ENCODE measurements around the gene UPK1A.

UPK1A gene

DNA sequence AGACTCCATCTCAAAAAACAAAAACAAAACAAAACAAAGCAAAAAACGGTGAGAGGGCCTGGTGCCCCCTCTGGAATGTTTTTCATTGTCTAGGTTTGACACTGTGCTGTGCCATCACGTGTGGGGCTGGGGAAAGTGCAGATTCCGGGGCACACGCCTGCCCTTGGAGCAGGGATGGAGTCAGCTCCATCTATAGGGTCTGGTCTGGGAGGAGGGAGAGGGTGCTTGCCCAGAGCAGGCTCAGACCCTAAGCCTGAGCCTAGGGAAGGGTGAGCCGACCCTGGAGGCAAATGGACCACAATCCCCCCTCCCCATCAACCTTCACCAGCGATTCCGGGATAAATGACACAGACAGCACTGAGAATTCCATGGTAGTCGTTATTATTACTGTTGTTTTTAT lies 27.1 kb downstream of the UPK1A start:
- no peak for DNase-seq (ENCODE audit: low spot score)

DNA sequence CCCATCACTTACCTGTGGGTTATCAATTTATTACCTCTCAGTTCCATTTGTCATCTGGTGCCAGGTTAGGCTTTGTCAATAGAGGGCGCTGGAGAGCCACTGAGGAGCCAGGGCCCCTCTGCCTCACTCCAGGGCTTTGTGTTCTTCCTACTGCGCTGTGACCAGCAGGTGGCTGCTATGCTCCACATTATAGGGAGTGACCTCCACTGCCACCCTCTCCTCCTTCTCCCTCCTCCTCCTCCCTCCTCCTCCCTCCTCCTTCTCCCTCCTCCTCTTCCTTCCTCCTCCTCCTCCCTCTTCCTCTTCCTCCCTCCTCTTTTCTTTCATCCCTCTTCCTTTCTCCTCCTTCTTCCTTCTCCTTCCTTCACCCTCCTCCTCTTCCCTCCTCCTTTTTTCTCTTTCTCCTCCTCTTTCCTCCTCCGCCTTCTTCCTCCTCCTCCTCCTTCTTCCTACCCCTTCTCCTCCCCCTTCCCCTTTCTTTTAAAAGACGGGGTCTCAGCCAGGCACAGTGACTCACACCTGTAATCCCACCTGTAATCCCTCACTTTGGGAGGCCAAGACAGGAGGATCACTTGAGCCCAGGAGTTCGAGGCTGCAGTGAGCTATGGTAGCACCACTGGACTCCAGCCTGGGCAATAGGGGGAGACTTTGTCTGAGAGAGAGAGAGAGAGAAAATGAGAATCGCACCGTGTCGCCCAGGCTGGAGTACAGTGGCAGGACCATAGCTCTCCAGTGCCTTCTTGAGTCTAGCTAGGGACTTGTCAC lies 27.7 kb downstream of the UPK1A start:
- DNase-seq (ENCODE audit: low spot score) = peak; percentile 91

DNA sequence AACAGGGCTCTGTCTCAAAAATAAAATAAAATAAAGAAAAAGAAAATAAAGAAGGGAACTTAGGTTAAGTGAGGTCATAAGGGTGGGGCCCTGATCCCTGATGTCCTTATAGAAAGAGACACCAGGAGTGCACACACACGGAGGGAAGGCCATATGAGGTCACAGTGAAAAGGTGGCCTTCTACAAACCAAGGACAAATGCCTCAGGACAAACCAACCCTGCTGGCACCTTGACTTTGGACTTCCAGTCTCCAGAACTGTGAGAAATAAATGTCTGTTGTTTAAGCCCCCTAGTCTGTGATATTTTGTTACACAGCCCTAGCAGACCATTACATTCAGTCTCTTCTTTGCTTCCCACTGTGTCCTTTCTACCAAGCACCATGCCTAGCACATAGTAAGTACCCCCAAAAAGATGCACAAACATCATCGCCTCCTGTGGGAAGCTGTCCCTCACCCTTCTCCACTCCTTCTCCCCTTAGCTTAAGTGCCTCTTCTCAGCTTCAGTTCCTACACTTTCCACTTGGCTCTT lies 29.6 kb downstream of the UPK1A start:
- no peak for DNase-seq (ENCODE audit: low spot score)

DNA sequence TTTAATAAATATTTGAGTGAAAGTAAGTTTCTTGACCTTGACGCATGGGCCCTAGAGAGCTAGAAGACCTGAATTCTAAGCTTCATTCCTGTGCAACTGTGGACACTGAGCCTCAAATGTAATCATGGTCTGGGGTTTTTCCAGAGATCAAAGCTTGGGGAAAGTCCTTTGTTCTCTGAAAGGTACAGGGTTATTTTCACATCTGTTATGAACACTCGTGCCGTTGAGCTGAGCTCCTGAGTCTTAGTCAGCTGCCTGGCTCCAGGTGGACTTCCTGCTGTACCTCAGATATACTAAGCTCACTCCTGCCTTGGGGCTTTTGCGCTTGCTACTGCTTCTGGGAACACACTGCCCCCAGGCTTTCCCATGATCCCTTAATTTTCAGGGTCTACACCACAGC lies 30.5 kb downstream of the UPK1A start:
- no peak for DNase-seq (ENCODE audit: low spot score)

DNA sequence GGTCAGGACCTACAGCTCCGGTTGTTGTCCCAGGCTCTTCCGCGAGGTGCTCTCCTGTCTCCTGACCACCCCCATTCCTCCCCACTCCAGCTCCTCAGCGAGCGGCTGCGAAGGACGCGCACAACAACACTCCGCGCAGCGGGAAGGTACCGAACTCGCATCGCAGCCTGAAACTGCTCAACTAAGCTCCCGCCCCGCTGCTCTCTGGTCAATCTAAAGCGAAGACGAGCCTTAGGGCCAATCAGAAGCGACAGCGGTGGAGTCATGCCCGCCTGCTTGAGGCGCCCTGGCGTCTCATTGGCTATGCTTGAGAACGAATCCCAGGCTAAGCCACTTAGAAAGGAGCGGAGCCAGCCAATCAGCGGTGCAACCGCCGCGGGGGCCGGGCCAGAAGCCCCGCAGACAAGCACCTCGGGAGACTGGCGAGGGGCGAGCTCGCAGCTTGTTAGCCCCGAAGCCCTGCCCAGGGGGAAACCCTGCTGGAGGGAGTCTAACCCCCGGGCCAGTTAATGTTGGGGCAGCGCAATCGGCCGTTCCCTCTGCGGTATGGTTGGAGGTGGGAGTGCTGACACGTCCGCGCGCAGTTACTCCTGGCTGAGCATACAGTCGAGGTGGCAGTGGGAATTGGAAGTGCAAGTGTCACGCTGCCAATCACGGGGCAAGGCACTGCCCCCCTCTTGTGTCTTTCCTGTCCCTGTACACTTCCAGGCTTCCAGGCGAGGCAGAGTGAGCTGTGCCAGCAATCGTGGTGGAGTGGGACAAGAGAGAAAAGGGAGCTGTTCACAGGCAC lies 36.1 kb downstream of the UPK1A start:
- DNase-seq (ENCODE audit: low spot score) = peak; percentile 99

DNA sequence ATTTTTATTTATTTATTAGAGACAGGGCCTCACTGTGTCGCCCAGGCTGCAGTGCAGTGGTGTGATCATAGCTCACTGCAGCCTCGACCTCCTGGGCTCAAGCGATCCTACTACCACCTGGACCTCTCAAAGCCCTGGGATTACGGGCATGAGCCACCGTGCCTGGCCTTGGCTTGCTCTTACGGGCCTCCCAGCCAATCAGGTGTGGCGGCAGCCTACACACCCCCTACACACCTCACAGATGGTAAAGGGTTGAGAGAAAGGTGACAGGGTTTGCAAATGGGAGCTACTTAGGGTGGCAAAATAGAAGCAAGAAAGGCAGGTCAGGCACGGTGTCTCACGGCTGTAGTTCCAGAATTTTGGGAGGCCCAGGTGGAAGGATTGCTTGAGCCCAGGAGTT lies 37.0 kb downstream of the UPK1A start:
- DNase-seq (ENCODE audit: low spot score) = no peak

DNA sequence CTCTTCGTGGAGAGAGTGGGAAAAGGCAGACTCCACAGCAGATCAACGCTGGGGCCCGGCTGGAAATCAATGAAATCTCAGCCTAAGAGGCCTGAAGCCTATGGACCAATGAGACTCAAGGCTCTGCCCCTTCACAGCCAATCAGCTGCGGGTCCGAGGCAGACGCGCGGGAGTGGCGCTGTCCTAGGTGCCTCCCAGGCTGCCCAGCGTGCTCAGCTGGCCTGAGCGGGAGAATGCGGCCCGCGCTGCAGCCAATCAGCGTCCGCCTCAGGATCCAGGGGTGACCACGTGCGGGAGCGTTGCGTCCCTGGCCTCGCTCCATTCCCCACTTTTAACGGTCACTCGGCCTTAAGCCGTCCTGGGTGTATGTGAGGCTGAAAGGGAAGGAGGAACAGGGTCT lies 37.9 kb downstream of the UPK1A start, which contains the start of gene ZBTB32:
Gene ZBTB32, plus strand, starts transcription at position 341 of the 400 bp plus-strand sequence. CDS start 10,069 bp downstream, outside the sequence.
- DNase-seq (ENCODE audit: low spot score) = no peak

DNA sequence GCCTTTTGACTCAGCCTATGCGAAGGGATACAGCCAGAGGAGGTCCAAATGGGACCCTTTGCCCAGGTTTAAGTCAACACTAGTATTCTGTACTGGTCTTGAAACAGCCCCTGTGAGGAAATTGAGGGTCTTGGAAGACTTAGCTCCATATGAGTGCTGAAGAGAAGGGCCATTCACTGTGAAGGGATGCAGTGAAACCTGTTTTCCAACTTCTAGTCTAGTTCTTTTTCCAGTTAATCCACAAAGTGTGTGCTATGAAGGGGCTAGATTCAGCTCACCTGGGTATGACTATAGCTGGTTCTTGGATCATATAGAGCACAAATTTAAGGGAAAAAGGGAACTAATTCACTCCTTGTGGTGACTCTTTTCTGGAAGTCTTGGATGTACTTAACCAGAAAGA lies 42.1 kb downstream of the UPK1A start:
- DNase-seq (ENCODE audit: low spot score) = no peak

DNA sequence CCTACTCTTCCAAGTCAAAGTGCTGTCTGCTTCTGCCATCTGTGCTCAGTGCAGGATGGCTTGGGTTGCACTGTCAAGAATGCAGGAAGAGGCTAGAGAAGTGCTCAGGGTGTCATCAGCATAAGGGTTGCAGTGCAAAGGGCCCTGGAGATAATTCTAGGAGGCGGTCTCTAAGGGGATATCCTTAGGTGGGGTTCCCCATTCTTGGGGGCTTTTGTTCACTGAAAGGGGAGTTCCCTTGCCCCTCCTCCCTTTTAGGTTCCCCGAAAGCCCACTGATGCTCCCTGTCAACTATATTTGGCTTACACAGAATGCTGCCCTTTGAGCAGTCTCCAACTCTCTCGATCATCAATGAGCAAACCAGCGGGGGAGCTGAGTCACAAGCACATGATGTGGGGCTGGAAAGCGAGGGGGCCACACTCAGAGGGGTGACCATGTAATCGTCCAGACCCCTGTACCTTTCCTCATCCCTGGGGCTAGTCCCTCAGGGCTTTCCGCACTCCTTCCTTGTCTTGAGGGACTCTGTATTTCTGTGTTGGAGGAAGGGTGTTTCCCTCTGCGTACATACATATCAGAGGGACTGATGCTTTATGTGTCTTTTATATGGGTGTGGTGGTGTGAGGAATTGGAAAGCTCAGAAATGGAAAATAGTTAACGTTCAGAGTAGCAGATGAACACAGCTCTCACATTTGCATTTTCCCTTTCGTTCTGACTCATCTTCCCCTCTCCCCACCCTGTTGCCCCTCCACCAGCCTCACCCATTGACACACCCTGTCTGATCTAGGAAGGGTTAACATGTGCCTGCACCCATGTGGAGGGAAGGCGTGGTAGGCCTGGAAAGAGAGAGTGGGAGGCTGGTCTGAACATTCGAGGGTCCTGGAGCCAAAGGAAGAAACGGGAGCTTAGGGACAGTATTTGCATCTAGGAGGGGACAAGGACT lies 44.7 kb downstream of the UPK1A start:
- no peak for DNase-seq (ENCODE audit: low spot score)

DNA sequence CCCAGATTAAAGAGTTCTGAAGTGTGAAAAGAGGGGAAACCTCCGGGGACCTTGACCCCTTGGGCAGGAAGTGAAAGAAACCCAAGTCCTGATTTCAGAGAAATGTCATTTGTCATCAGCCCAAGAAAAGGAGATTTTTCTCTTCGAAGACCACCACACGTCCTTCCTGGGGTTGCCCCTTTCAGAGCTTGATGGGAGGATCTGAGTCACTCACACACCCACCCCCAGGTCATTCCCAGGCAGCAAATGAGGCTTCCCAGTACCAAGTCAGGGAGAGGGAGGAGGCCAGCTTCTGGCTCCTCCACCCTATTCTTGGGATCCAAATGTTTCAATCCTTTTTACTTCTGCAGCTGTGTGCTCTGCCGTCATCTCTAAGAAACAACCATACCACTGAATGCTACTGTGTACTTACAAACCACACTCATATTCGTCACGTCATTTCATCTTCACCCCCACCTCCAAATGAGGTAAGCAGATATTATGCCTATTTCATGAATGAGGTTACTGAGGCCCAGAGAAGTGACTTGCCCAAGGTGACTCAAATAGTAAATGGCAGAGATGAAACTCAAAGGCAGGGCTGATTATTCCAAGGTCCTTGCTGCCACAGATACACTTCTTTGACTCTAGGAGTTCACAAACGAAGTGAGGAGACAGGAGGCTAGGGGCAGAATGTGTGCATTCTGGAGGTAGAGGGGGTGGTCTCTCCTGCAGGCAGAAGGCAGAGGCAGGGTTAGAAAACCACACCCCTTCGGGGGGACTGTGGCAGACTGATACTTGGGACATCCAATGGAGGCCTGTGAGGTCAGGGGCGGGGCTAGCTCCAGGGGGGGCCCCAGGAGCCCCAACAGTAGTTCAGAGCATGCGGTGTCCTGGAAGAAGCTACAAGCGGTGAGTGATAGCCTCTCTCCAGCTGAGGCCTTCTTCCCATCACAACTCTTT lies 46.5 kb downstream of the UPK1A start:
- DNase-seq (ENCODE audit: low spot score) = no peak

DNA sequence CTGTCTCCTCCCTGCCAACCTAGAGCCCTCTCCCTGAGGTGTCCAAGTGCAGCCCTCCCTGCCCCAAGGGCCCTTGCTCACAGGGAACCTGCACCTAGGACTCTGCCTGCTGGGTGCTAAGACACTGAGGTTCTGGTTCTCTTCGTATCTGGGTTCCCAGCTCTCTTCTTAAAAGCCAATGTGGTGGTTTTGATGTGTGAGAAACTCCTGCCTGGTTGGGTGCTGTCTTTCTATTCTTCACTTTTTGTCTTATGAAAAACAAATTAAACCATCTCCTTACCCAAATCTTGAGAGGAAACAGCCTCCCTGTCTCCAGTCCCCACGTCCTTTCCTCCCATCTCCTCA lies 47.2 kb downstream of the UPK1A start:
- no peak for DNase-seq (ENCODE audit: low spot score)

DNA sequence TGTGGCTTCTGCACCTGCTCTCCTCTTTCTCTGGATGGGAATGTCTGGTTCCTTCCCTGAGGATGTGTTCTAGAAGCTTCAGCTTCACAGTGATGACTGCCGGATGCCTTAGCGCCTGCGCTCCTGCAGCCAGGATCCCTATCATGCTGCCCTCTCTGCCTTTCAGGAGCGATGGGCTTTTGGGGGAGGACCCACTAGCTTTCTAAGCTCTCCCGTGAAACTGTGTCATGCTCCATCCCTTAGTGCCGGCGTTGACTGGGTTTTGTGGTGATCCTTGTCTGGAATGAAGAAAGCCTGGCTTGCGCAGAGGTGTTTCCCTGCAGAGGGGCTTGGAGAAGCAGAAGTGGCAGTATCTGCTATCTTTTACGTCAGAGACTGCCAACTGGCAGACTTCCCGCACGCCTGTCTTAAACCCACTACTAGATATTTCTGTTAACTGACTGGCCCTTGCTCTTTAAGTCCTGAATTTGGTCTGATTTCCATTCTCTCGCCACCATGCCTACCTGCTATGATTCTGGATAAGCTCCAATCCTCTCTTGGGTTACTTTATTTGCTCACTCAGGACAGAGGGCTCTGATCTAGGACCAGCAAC lies 47.7 kb downstream of the UPK1A start:
- no peak for DNase-seq (ENCODE audit: low spot score)

DNA sequence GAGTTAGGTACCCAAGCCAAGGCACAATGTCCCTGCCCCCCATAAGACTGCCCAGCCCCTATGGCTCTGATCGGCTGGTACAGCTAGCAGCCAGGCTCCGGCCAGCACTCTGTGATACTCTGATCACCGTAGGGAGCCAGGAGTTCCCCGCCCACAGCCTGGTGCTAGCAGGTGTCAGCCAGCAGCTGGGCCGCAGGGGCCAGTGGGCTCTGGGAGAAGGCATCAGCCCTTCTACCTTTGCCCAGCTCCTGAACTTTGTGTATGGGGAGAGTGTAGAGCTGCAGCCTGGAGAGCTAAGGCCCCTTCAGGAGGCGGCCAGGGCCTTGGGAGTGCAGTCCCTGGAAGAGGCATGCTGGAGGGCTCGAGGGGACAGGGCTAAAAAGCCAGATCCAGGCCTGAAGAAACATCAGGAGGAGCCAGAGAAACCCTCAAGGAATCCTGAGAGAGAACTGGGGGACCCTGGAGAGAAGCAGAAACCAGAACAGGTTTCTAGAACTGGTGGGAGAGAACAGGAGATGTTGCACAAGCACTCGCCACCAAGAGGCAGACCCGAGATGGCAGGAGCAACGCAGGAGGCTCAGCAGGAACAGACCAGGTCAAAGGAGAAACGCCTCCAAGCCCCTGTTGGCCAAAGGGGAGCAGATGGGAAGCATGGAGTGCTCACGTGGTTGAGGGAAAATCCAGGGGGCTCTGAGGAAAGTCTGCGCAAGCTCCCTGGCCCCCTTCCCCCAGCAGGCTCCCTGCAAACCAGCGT lies 48.5 kb downstream of the UPK1A start:
- peak; percentile 72 for DNase-seq (ENCODE audit: low spot score)

DNA sequence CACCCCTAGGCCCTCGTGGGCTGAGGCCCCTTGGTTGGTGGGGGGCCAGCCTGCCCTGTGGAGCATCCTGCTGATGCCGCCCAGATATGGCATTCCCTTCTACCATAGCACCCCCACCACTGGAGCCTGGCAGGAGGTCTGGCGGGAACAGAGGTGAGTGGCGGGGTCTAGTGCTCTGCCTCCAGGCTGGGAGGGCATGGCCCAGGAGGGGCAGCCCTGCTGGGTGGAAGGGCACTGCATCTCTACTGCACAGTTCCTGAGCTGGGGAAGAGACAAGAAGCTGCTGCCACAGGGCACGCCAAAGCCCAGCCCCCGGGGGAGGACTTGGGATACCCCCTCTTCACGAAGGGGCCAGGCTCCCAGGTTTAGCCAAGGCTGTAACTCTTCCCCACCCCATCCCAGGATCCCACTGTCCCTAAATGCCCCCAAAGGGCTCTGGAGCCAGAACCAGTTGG lies 49.1 kb downstream of the UPK1A start:
- DNase-seq (ENCODE audit: low spot score) = no peak

DNA sequence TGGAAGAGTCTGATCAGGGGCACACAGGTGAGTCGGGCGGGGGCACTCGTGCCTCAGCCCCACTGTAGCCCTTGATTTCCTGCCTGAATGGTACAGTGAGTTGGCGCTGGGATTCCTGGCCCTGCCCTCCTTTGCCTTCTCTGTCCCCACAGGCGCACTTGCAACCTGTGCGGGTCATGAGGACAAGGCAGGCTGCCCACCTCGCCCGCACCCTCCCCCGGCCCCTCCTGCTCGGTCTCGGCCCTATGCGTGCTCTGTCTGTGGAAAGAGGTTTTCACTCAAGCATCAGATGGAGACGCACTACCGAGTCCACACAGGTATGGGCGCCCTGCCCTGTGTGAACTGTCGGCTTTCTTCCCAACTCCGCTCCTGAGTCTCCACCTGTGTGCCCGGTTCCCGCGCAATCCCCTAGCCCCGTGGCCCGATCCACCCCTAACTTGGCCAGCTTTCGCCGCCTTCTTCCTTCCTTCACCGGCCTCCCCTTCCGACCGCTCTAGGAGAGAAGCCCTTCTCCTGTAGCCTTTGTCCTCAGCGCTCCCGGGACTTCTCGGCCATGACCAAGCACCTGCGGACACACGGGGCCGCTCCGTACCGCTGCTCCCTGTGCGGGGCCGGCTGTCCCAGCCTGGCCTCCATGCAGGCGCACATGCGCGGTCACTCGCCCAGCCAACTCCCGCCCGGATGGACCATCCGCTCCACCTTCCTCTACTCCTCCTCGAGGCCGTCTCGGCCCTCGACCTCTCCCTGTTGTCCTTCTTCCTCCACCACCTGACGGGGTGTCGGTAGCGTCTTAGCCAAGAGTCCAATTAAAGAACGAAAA lies 49.9 kb downstream of the UPK1A start:
- peak; percentile 79 for DNase-seq (ENCODE audit: low spot score)

DNA sequence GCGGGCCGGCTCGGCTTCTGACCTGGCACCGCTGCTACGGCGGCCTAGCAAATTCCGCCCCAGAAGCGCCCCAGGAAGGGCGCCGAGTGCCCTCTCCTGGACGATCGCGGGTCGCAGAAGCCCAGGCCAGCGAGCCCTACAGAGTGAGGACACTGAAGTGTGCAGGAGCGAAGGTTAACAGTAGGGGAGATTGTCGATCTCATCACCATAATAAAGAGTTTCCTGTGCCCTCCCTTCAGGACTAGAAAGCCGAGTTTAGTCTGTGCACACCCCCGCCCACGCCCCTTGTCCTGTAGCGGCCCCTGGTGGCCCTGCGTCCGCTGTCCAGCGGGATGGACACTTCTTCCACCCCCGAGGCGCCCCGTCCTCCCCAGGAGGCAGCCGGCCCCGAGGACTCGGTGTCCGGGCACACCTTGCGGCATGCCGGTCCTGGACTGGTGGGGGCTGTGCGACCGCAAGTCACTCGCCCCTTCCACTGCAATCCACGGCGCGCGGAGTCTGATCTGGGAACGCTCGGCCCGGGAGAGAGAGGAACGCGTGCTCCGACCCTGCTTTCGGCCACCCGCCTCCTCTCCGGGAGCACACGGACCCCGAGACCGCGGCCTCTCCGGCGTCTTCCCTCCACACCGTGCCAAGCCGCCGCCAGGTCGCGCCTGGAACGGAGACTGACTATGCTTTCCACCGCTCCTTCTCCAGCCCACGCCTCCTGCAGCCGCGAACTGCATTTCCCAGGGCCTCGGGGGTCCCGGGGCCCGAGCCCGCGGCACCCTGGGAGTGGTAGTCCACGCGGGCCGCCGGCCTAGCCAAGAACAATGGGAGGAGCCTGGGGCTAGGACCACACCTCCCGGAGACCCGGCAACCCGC lies 50.7 kb downstream of the UPK1A start:
- DNase-seq (ENCODE audit: low spot score) = peak; percentile 100

DNA sequence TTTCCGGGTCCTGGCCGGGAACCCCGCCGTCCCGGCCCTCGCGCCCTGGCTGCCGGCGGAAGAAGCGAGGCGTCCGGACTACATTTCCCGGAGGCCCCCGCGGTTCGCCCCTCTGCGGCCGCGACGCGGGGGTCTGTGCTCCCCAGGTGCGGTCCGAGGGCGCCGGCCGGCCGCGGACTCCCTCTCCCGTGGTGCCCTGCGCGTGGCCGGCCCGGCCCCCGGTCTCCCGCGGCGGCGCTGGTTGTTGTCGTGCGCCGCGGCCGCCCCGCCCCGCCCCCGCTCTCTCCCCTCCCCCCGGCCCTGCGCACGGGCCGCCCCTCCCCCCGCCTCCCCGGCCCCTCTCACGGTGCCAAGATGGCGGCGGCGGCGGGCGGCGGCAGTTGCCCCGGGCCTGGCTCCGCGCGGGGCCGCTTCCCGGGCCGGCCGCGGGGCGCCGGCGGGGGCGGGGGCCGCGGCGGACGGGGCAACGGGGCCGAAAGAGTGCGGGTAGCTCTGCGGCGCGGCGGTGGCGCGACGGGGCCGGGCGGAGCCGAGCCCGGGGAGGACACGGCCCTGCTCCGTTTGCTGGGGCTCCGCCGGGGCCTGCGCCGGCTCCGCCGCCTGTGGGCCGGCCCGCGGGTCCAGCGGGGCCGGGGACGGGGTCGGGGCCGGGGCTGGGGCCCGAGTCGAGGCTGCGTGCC lies 51.5 kb downstream of the UPK1A start, which contains the start of gene KMT2B:
Gene KMT2B, plus strand, starts transcription at position 339 of the 680 bp plus-strand sequence. Its CDS starts 16 bp downstream, at position 355.
- DNase-seq (ENCODE audit: low spot score) = no peak
